Measurements from ENCODE around the gene PSME1. TPM values are rescaled to one million over a fixed set of nuclear protein-coding genes. Genes with fewer than 3 reads are reported as not detected.
A peak's percentile ranks its signal among the peaks of the same experiment; 100 is the strongest.

The PSME1 gene
- total and polyA plus RNA-seq, 2 donors from 2014 or later = 244 to 333 TPM

DNA sequence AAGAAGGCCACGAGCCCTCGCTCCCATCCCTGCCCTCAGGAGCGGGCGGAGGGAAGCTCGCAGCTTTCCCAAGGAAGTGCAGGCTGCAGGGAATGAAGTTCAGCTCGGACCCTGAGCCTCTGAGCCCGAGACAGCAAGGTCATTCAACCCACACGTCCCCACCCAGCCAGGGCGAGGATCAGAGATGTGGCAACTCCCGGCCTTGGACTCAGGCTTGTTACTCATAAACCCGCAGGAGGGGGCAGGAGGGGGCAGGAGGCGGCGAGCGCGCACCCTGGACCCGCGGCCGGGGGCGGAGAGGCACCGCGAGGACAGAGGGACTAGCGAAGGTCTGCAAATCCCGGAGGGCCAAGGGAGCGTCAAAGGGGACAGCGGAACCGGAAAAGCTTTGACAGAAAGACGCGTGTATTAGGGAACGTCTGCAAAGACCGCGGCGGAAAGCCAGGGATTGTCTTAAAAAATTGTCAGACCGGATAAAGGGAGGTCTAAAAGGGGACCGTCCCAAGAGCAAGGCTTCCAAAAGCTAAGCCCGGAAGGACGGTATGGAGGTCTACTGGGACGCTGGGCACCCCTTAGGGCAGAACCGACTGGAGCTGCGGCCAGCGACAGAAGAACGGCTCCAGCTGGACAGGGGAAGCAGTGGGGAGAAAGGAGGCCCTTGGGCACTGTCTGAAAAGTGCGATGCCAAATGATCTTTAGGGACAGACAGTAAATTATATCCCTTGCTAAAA is 22.0 kb upstream of the PSME1 start:
- peaks cover 3 to 18% (median 11%) of the 10 kb centered on the region in 3 donors for H3K36me3 ChIP-seq (ENCODE audit: control insufficient read depth in 2 of 3, insufficient read depth in 3 of 3, low read length in 3 of 3)
- H3K27me3 ChIP-seq (ENCODE audit: control insufficient read depth, insufficient read depth, low read length) = no peaks in the 10 kb centered on the region
- TF ChIP-seq, protein P1, sequence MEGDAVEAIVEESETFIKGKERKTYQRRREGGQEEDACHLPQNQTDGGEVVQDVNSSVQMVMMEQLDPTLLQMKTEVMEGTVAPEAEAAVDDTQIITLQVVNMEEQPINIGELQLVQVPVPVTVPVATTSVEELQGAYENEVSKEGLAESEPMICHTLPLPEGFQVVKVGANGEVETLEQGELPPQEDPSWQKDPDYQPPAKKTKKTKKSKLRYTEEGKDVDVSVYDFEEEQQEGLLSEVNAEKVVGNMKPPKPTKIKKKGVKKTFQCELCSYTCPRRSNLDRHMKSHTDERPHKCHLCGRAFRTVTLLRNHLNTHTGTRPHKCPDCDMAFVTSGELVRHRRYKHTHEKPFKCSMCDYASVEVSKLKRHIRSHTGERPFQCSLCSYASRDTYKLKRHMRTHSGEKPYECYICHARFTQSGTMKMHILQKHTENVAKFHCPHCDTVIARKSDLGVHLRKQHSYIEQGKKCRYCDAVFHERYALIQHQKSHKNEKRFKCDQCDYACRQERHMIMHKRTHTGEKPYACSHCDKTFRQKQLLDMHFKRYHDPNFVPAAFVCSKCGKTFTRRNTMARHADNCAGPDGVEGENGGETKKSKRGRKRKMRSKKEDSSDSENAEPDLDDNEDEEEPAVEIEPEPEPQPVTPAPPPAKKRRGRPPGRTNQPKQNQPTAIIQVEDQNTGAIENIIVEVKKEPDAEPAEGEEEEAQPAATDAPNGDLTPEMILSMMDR (IDR thresholded peaks at IDR 0.05; ENCODE audit: borderline replicate concordance, extremely low read depth, insufficient read depth) = no peak
- H3K4me3 ChIP-seq (ENCODE audit: low read length in 3 of 3) = peak overlapping the region; percentile 73 to 93 (median 84)
- H3K9ac ChIP-seq (ENCODE audit: low read length in 3 of 3) = peak overlapping the region; percentile 80 to 87 (median 86)
- no peaks in the 10 kb centered on the region for H3K9me3 ChIP-seq (ENCODE audit: control insufficient read depth in 2 of 3, insufficient read depth in 1 of 3, low read length in 3 of 3)
- H3K4me1 ChIP-seq (ENCODE audit: control insufficient read depth in 2 of 3, insufficient read depth in 2 of 3, low read depth in 1 of 3, low read length in 3 of 3) = peaks cover 0 to 24% (median 10%) of the 10 kb centered on the region in 3 donors
- peak; percentile 88 to 97 (median 94) for DNase-seq
- peak overlapping the region; percentile 99 to 100 for H3K27ac ChIP-seq (ENCODE audit: low read depth in 2 of 2, low read length in 2 of 2)
- intact Hi-C loops (cut with DNase I) = no loop called here
- no peak for FAIRE-seq

DNA sequence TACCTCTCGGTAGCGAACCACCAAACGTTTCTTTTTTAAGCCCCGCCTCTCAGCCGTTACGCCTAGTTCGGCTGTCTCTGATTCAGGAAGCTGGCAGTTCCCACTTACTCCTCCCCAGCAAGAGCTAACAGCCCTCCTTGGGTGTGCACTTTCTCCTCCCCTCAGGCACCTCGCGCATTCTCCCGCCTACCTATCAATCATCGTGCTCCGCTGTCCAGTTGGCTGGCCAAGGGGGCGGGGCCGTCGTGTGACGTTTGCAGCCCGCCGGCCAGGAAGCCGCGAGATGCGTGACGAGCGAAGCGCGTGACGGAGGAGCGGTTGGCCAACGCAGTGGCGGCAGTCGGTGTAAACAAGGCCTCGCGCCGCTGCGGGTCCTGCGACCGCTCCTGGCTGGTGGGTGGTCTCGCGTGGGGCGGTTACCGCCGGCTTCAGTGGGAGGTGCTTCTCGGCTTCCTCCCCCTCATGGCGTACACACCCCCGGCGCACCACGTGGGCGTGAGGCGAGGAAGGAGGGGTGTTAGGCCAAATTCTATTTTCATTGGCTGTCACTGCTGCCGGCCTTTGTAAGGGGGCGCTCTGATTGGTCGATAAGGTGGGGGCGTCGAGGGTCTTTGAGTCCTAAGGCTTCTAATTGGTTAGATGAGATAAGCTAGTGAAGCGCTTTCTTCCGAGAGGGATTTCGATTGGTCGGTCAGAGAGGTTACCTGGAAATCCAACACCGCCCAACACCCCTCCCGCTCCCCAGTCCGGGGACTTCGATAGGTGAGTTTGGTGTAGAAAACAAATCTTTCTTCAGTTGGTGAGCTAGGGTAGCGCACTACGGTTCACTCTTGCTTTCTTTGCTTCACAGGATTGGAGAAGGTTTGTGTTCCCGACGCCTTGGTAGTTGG is 21.2 kb upstream of the PSME1 start, which contains the start of the genes DCAF11 and NRL:
Gene DCAF11 (plus strand): TSS at position 246 of the 890 bp plus-strand sequence. CDS start 818 bp downstream, outside the sequence.
Gene NRL (minus strand): TSS at position 418 of the 890 bp plus-strand sequence. CDS start 32,101 bp downstream, outside the sequence.
- no peaks in the 10 kb centered on the region for H3K9me3 ChIP-seq (ENCODE audit: control insufficient read depth in 2 of 3, insufficient read depth in 1 of 3, low read length in 3 of 3)
- H3K27ac ChIP-seq (ENCODE audit: low read depth in 2 of 2, low read length in 2 of 2) = peak within 1 kb of the TSS; percentile 99 to 100
- H3K36me3 ChIP-seq (ENCODE audit: control insufficient read depth in 2 of 3, insufficient read depth in 3 of 3, low read length in 3 of 3) = peaks cover 7 to 26% (median 18%) of the 10 kb centered on the region in 3 donors
- TF ChIP-seq, protein P1 (IDR thresholded peaks at IDR 0.05; ENCODE audit: borderline replicate concordance, extremely low read depth, insufficient read depth) = peak; percentile 1
- peaks cover 0 to 24% (median 10%) of the 10 kb centered on the region in 3 donors for H3K4me1 ChIP-seq (ENCODE audit: control insufficient read depth in 2 of 3, insufficient read depth in 2 of 3, low read depth in 1 of 3, low read length in 3 of 3)
- DNase-seq (peak; percentile 99 to 100 (median 100)), FAIRE-seq (peak; percentile 97)
- intact Hi-C loops (cut with DNase I) = no loop called here
- peak within 1 kb of the TSS; percentile 80 to 88 (median 86) for H3K9ac ChIP-seq (ENCODE audit: low read length in 3 of 3)
- peak within 1 kb of the TSS; percentile 73 to 93 (median 93) for H3K4me3 ChIP-seq (ENCODE audit: low read length in 3 of 3)
- no peaks in the 10 kb centered on the region for H3K27me3 ChIP-seq (ENCODE audit: control insufficient read depth, insufficient read depth, low read length)

DNA sequence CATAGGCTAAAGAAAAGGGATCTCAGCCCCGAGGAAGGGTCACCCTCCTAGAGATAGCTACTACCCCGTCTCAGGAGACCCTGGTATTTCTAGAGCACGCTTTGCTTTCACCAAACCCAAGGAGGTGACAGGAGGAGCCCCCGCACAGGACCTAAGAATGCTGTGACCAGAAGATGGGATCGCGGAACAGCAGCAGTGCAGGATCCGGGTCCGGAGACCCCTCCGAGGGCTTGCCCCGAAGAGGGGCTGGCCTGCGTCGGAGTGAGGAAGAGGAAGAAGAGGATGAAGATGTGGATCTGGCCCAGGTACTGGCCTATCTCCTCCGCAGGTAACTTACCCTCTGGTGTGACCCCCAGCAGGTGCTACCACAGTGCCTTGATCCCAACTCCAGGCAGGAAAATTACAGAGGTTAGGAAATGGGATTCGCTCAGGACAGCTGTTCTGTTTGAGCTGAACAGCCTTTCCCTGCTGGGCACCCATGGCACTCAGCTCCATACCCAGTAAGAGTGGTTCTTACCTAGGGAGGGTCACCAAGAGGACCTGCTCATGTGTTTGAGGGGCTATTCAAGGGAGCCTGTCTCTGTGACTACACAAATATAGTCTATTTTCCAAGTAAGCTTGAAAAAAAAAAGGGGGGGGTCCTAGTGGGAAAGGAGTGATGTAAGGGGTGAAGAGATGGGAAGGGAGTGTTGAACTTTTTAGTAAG is 20.4 kb upstream of the PSME1 start:
- DNase-seq = peak in 1 of 5 donors; percentile 80

More for the DNA sequence above, 20.4 kb upstream of the PSME1 start:
- peak overlapping the region; percentile 65 to 88 (median 83) for H3K9ac ChIP-seq (ENCODE audit: low read length in 3 of 3)
- TF ChIP-seq, protein P1 (IDR thresholded peaks at IDR 0.05; ENCODE audit: borderline replicate concordance, extremely low read depth, insufficient read depth) = no peak
- peaks cover 0 to 22% (median 10%) of the 10 kb centered on the region in 3 donors for H3K4me1 ChIP-seq (ENCODE audit: control insufficient read depth in 2 of 3, insufficient read depth in 2 of 3, low read depth in 1 of 3, low read length in 3 of 3)
- peaks cover 8 to 29% (median 20%) of the 10 kb centered on the region in 3 donors for H3K36me3 ChIP-seq (ENCODE audit: control insufficient read depth in 2 of 3, insufficient read depth in 3 of 3, low read length in 3 of 3)
- no peak for FAIRE-seq
- peak overlapping the region; percentile 73 to 93 (median 88) for H3K4me3 ChIP-seq (ENCODE audit: low read length in 3 of 3)
- intact Hi-C loops (cut with DNase I) = no loop called here
- H3K27me3 ChIP-seq (ENCODE audit: control insufficient read depth, insufficient read depth, low read length) = no peaks in the 10 kb centered on the region
- H3K27ac ChIP-seq (ENCODE audit: low read depth in 2 of 2, low read length in 2 of 2) = peak overlapping the region; percentile 62 to 99
- H3K9me3 ChIP-seq (ENCODE audit: control insufficient read depth in 2 of 3, insufficient read depth in 1 of 3, low read length in 3 of 3) = no peaks in the 10 kb centered on the region

Measured in kidney (tissue), 14 donors.